K562 (cell line): ENCODE data around the gene RPUSD1. TPM values are rescaled to one million over a fixed set of nuclear protein-coding genes. Genes with fewer than 3 reads are reported as not detected.

Experiments used
- ATF1 ChIP-seq, 2 experiments: fragments of 450-650 bp in 1 of 2; IDR thresholded peaks; 2 replicates each; pipeline ENCODE4 v1.6.1; 2016; ENCODE audit warnings: missing compliant biosample characterization in 1 of 2, missing genetic modification characterization in 1 of 2
- BDP1 ChIP-seq: IDR thresholded peaks from 3 replicates; pipeline ENCODE4 v1.6.1; 2011; ENCODE audit not compliant: insufficient read length, insufficient read depth
- HDAC3 ChIP-seq: fragments of 450-650 bp; IDR thresholded peaks from 2 replicates; pipeline ENCODE4 v1.6.1; 2018; ENCODE audit warnings: borderline replicate concordance, mild to moderate bottlenecking, moderate library complexity; ENCODE audit not compliant: partially characterized antibody
- KDM2B ChIP-seq: fragments of 250-450 bp; sonication (Bioruptor Pico); IDR thresholded peaks from 2 replicates; pipeline ENCODE4 v1.8.0; 2021; ENCODE audit warnings: mild to moderate bottlenecking, moderate library complexity
- KDM4B ChIP-seq, 2 experiments: fragments of 450-650 bp in 1 of 2; sonication (generic) in 1 of 2; IDR thresholded peaks; 2 replicates each; pipeline ENCODE4 v1.6.1; 2016 to 2017; ENCODE audit warnings: borderline replicate concordance in 2 of 2, antibody characterized with exemption in 1 of 2, low read depth in 1 of 2, mild to moderate bottlenecking in 1 of 2
- KLF13 ChIP-seq: fragments of 450-650 bp; IDR thresholded peaks from 2 replicates; pipeline ENCODE4 v1.6.1; 2016; ENCODE audit warnings: missing genetic modification characterization, low read depth, mild to moderate bottlenecking, missing compliant biosample characterization, moderate library complexity, borderline replicate concordance
- MAZ ChIP-seq, 2 experiments: fragments of 450-650 bp in 1 of 2; sonication (generic) in 1 of 2; formaldehyde crosslinking; IDR thresholded peaks in 1 of 2; conservative IDR thresholded peaks in 1 of 2; 2 replicates each; pipeline versions ENCODE4 v1.4.0 to v1.5.0; 2020; ENCODE audit warnings: mild to moderate bottlenecking in 1 of 2, missing genetic modification reagents in 1 of 2
- NBN ChIP-seq: fragments of 450-650 bp; IDR thresholded peaks from 2 replicates; pipeline ENCODE4 v1.6.1; 2016; ENCODE audit warnings: low read depth, mild to moderate bottlenecking
- RBM22 ChIP-seq: fragments of 200-400 bp; formaldehyde crosslinking; IDR thresholded peaks from 2 replicates; pipeline ENCODE4 v1.6.1; 2018; ENCODE audit warnings: low read length, low read depth; ENCODE audit not compliant: poor library complexity, severe bottlenecking
- RCOR1 ChIP-seq, 2 experiments: IDR thresholded peaks; 2 replicates each; pipeline ENCODE4 v1.6.1; 2012; ENCODE audit warnings: low read depth in 2 of 2, low read length in 2 of 2, borderline replicate concordance in 1 of 2, improper control_type of control experiment in 1 of 2
- SNAPC5 ChIP-seq: fragments of 250-450 bp; sonication (Bioruptor Pico); IDR thresholded peaks from 2 replicates; pipeline ENCODE4 v1.8.0; 2021; ENCODE audit warnings: moderate library complexity, mild to moderate bottlenecking, inconsistent platforms
- SP1 ChIP-seq: sonication (generic); formaldehyde crosslinking; IDR thresholded peaks from 2 replicates; pipeline ENCODE4 v1.8.1; 2022; ENCODE audit warnings: mild to moderate bottlenecking, missing genetic modification reagents
- THAP7 ChIP-seq: fragments of 250-450 bp; sonication (Bioruptor Pico); IDR thresholded peaks from 2 replicates; pipeline ENCODE4 v1.5.0; 2021
- TSC22D4 ChIP-seq: fragments of 450-650 bp; IDR thresholded peaks from 2 replicates; pipeline ENCODE4 v1.6.1; 2016; ENCODE audit warnings: missing genetic modification characterization, missing biosample characterization, control low read depth
- polyA plus RNA-seq, 8 experiments: library from polyadenylated mRNA; depleted of rRNA in 4 of 8; stranded (reverse) in 5 of 8; unstranded in 3 of 8; fragments of >200 nt; fragmentation: Nextera tagmentation in 2 of 8; fragmentation: Illumina TruSeq in 1 of 8; extraction: Ambion mirVana in 2 of 8; extraction: Trizol in 1 of 8; gene quantifications; 2 replicates each; pipeline versions ENCODE4 v1.2.1 to v1.2.3, GENCODE V29; 2011 to 2014; ENCODE audit warnings: inconsistent platforms in 1 of 8, missing spikeins in 1 of 8
- total RNA-seq, 7 experiments: library from RNA; depleted of rRNA in 6 of 7; stranded (reverse); fragments of >200 nt in 6 of 7; fragmentation: Illumina TruSeq in 2 of 7; extraction: Trizol in 2 of 7; gene quantifications; 2 replicates each; pipeline versions ENCODE4 v1.2.1 to v1.2.3, GENCODE V29; 2011 to 2021; ENCODE audit warnings: low replicate concordance in 1 of 7
- TF ChIP-seq, protein P1 (sequence below): sonication (generic); formaldehyde crosslinking; IDR thresholded peaks from 2 replicates; pipeline ENCODE4 v1.8.0; 2023; ENCODE audit warnings: missing genetic modification reagents, mild to moderate bottlenecking, borderline replicate concordance
- TF ChIP-seq, protein P2 (sequence below): sonication (generic); formaldehyde crosslinking; IDR thresholded peaks from 2 replicates; pipeline ENCODE4 v1.9.0; 2022; ENCODE audit warnings: mild to moderate bottlenecking, missing genetic modification reagents
- TF ChIP-seq, protein P3 (sequence below): fragments of 450-650 bp; conservative IDR thresholded peaks from 2 replicates; pipeline ENCODE4 v1.6.1; 2016; ENCODE audit warnings: missing genetic modification characterization, low read depth, mild to moderate bottlenecking, missing compliant biosample characterization, moderate library complexity

The RPUSD1 gene
- total and polyA plus RNA-seq, 9 of the 15 experiments (the other 6 are each of a cell fraction or from before 2014, with no cell fraction given) = 0.45 to 56.6 (median 12.0) TPM

GRCh38 chr16:807347-808084 lies 19.3 kb upstream of the RPUSD1 start (continued):
- 0 out of 2 replicates have a peak, but pooled peaks have one; percentile 49 for TF ChIP-seq THAP7 (CRISPR knock-in tag)
- TF ChIP-seq KDM4B (IDR thresholded peaks at IDR 0.05; ENCODE audit: borderline replicate concordance in 2 of 2, low read depth in 1 of 2) = no peak; a peak in 1 of 4 replicates
- TF ChIP-seq RBM22 = peak; percentile 65
- 0 out of 4 replicates have a peak, but pooled peaks of 1 of the 2 experiments have one; percentile 3 for TF ChIP-seq RCOR1 (IDR thresholded peaks at IDR 0.05; ENCODE audit: borderline replicate concordance in 1 of 2, low read depth in 2 of 2, low read length in 2 of 2)
- TF ChIP-seq MAZ (CRISPR knock-in tag; conservative IDR thresholded peaks at IDR 0.05 in 1 of 2, IDR thresholded peaks at IDR 0.05 in 1 of 2) = peak; percentile 71 to 77; a peak in 3 of 4 replicates
- no peak for TF ChIP-seq TSC22D4 (tag)
- peak; percentile 81 for TF ChIP-seq SP1 (CRISPR knock-in tag)
- TF ChIP-seq ATF1 (CRISPR knock-in tag; IDR thresholded peaks at IDR 0.05) = peak; percentile 79
- peak; percentile 99 for TF ChIP-seq ATF1 (tag; IDR thresholded peaks at IDR 0.05)
- TF ChIP-seq, protein P1, sequence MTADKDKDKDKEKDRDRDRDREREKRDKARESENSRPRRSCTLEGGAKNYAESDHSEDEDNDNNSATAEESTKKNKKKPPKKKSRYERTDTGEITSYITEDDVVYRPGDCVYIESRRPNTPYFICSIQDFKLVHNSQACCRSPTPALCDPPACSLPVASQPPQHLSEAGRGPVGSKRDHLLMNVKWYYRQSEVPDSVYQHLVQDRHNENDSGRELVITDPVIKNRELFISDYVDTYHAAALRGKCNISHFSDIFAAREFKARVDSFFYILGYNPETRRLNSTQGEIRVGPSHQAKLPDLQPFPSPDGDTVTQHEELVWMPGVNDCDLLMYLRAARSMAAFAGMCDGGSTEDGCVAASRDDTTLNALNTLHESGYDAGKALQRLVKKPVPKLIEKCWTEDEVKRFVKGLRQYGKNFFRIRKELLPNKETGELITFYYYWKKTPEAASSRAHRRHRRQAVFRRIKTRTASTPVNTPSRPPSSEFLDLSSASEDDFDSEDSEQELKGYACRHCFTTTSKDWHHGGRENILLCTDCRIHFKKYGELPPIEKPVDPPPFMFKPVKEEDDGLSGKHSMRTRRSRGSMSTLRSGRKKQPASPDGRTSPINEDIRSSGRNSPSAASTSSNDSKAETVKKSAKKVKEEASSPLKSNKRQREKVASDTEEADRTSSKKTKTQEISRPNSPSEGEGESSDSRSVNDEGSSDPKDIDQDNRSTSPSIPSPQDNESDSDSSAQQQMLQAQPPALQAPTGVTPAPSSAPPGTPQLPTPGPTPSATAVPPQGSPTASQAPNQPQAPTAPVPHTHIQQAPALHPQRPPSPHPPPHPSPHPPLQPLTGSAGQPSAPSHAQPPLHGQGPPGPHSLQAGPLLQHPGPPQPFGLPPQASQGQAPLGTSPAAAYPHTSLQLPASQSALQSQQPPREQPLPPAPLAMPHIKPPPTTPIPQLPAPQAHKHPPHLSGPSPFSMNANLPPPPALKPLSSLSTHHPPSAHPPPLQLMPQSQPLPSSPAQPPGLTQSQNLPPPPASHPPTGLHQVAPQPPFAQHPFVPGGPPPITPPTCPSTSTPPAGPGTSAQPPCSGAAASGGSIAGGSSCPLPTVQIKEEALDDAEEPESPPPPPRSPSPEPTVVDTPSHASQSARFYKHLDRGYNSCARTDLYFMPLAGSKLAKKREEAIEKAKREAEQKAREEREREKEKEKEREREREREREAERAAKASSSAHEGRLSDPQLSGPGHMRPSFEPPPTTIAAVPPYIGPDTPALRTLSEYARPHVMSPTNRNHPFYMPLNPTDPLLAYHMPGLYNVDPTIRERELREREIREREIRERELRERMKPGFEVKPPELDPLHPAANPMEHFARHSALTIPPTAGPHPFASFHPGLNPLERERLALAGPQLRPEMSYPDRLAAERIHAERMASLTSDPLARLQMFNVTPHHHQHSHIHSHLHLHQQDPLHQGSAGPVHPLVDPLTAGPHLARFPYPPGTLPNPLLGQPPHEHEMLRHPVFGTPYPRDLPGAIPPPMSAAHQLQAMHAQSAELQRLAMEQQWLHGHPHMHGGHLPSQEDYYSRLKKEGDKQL = 0 out of 2 replicates have a peak, but pooled peaks have one; percentile 77
- 0 out of 2 replicates have a peak, but pooled peaks have one; percentile 65 for TF ChIP-seq KDM2B (CRISPR knock-in tag)
- no peak for TF ChIP-seq SNAPC5 (CRISPR knock-in tag)
- TF ChIP-seq, protein P2, sequence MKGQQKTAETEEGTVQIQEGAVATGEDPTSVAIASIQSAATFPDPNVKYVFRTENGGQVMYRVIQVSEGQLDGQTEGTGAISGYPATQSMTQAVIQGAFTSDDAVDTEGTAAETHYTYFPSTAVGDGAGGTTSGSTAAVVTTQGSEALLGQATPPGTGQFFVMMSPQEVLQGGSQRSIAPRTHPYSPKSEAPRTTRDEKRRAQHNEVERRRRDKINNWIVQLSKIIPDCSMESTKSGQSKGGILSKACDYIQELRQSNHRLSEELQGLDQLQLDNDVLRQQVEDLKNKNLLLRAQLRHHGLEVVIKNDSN (CRISPR knock-in tag) = peak; percentile 39; the same call in 1 of the 2 replicates
- TF ChIP-seq HDAC3 = no peak
- 0 out of 2 replicates have a peak, but pooled peaks have one; percentile 62 for TF ChIP-seq KLF13 (tag)
- peak; percentile 70; the same call in 1 of the 2 replicates for TF ChIP-seq NBN
- TF ChIP-seq, protein P3, sequence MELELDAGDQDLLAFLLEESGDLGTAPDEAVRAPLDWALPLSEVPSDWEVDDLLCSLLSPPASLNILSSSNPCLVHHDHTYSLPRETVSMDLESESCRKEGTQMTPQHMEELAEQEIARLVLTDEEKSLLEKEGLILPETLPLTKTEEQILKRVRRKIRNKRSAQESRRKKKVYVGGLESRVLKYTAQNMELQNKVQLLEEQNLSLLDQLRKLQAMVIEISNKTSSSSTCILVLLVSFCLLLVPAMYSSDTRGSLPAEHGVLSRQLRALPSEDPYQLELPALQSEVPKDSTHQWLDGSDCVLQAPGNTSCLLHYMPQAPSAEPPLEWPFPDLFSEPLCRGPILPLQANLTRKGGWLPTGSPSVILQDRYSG = peak; percentile 68; the same call in 1 of the 2 replicates
- no peak for TF ChIP-seq BDP1
